Astrocyte (in vitro differentiated cells and primary cell): Measurements from ENCODE around the gene HTR2B. TPM values are rescaled to one million over a fixed set of nuclear protein-coding genes. Genes with fewer than 3 reads are reported as not detected.

Experiments
- DNase-seq: peaks from one replicate; pipeline ENCODE4 v3.0.0-alpha.2; 2010; ENCODE audit warnings: low read depth
- FAIRE-seq: peaks from 2 replicates; lab custom pipeline; 2011; peaks lifted over from hg19 to GRCh38; lab: Jason Lieb, UNC
- H2AFZ ChIP-seq: 2 replicates; pipeline ENCODE4 v1.6.0; 2012; ENCODE audit warnings: low read depth, low read length, inconsistent platforms
- H3K27ac ChIP-seq: 2 replicates; pipeline ENCODE4 v1.5.1; 2011; ENCODE audit warnings: low read depth, low read length, inconsistent platforms
- H3K27me3 ChIP-seq: 2 replicates; pipeline ENCODE4 v1.6.0; 2011; ENCODE audit warnings: low read length, inconsistent platforms; ENCODE audit not compliant: insufficient read depth
- H3K36me3 ChIP-seq: 2 replicates; pipeline ENCODE4 v1.5.1; 2011; ENCODE audit warnings: low read length, inconsistent platforms; ENCODE audit not compliant: insufficient read depth
- H3K4me1 ChIP-seq: 2 replicates; pipeline ENCODE4 v1.5.1; 2011; ENCODE audit warnings: low read length, inconsistent platforms; ENCODE audit not compliant: insufficient read depth
- H3K4me2 ChIP-seq: 2 replicates; pipeline ENCODE4 v1.6.0; 2012; ENCODE audit warnings: low read length, inconsistent platforms
- H3K4me3 ChIP-seq: 2 replicates; pipeline ENCODE4 v1.5.1; 2011; ENCODE audit warnings: low read depth, mild to moderate bottlenecking, low read length, inconsistent platforms; ENCODE audit not compliant: insufficient read depth
- H3K79me2 ChIP-seq: 2 replicates; pipeline ENCODE4 v1.6.0; 2012; ENCODE audit warnings: mild to moderate bottlenecking, low read length, inconsistent platforms; ENCODE audit not compliant: insufficient read depth
- H3K9ac ChIP-seq: 2 replicates; pipeline ENCODE4 v1.6.0; 2012; ENCODE audit warnings: mild to moderate bottlenecking, low read length, inconsistent platforms
- H3K9me3 ChIP-seq: 2 replicates; pipeline ENCODE4 v1.5.1; 2012; ENCODE audit warnings: low read depth, mild to moderate bottlenecking, low read length, inconsistent platforms; ENCODE audit not compliant: insufficient read depth
- H4K20me1 ChIP-seq: 2 replicates; pipeline ENCODE4 v1.6.0; 2012; ENCODE audit warnings: low read length, inconsistent platforms; ENCODE audit not compliant: insufficient read depth
- H3K27ac Mint-ChIP-seq: one replicate; pipeline ENCODE4 v1.8.0; 2021; ENCODE audit warnings: mild to moderate bottlenecking, mixed read lengths; ENCODE audit not compliant: unreplicated experiment
- H3K27me3 Mint-ChIP-seq: one replicate; pipeline ENCODE4 v1.8.0; 2021; ENCODE audit warnings: low read depth, mixed read lengths; ENCODE audit not compliant: unreplicated experiment
- H3K36me3 Mint-ChIP-seq: one replicate; pipeline ENCODE4 v1.8.0; 2021; ENCODE audit warnings: low read depth, mixed read lengths; ENCODE audit not compliant: unreplicated experiment
- H3K4me1 Mint-ChIP-seq: one replicate; pipeline ENCODE4 v1.8.0; 2021; ENCODE audit warnings: low read depth, mixed read lengths; ENCODE audit not compliant: unreplicated experiment
- H3K4me3 Mint-ChIP-seq: one replicate; pipeline ENCODE4 v1.8.0; 2021; ENCODE audit warnings: mild to moderate bottlenecking, moderate library complexity, mixed read lengths; ENCODE audit not compliant: unreplicated experiment
- H3K9me3 Mint-ChIP-seq: one replicate; pipeline ENCODE4 v1.8.0; 2021; ENCODE audit warnings: mild to moderate bottlenecking, mixed read lengths; ENCODE audit not compliant: unreplicated experiment
- EZH2 ChIP-seq: IDR thresholded peaks from 2 replicates; pipeline ENCODE4 v1.6.1; 2012; ENCODE audit warnings: mild to moderate bottlenecking, low read length, inconsistent platforms; ENCODE audit not compliant: insufficient read depth
- total RNA-seq: library from RNA; stranded (reverse); gene quantifications from 2 replicates; pipeline ENCODE4 v1.2.1, GENCODE V29; 2021
- TF ChIP-seq, protein P1 (sequence below): IDR thresholded peaks from 2 replicates; pipeline ENCODE4 v1.5.1; 2011; ENCODE audit warnings: low read depth, mild to moderate bottlenecking, inconsistent platforms, low read length, moderate library complexity; ENCODE audit not compliant: insufficient read depth

Gene HTR2B
- total RNA-seq, 1 donor from 2014 or later: 0.27 TPM

DNA sequence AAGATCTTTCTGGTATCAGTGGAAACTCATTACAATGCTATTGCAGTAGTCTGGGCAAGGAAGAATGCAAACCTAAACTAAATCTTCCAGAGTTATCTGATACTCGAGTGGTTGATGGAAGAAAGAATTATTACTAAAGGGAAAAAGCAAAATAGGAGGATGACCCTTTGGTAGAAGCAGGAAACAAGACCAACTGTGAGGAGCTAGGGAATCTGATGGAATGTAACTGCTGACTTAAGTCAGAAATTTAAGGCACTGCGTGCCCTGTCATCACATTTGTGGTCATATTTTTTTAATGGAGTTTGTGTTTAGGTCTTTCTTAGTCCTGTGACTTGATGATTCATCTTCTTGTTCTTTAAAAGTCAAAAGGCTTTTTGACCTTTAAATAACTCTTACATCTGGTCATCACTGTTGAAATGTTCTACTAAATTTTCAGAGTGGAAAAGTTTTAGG is 37.1 kb upstream of the HTR2B start:
- Mint-ChIP-seq H3K4me3 (no peak overlapping the region), H3K36me3 (peaks cover 12% of the 10 kb centered on the region), H3K27me3 (no peaks in the 10 kb centered on the region), H3K9me3 (no peaks in the 10 kb centered on the region), H3K27ac (peak overlapping the region; percentile 99), H3K4me1 (peaks cover 41% of the 10 kb centered on the region)
- Histone ChIP-seq H3K4me3 (no peak overlapping the region), H4K20me1 (no peaks in the 10 kb centered on the region), H3K27ac (peak overlapping the region; percentile 96), H3K27me3 (no peaks in the 10 kb centered on the region), H3K9me3 (no peaks in the 10 kb centered on the region), H3K4me2 (peak overlapping the region; percentile 63), H3K79me2 (no peaks in the 10 kb centered on the region), H3K36me3 (peaks cover 18% of the 10 kb centered on the region), H2AFZ (no peak overlapping the region), H3K4me1 (peaks cover 29% of the 10 kb centered on the region), H3K9ac (peak overlapping the region; percentile 78)
- peak; percentile 99 for DNase-seq
- TF ChIP-seq EZH2: no peak
- TF ChIP-seq, protein P1, sequence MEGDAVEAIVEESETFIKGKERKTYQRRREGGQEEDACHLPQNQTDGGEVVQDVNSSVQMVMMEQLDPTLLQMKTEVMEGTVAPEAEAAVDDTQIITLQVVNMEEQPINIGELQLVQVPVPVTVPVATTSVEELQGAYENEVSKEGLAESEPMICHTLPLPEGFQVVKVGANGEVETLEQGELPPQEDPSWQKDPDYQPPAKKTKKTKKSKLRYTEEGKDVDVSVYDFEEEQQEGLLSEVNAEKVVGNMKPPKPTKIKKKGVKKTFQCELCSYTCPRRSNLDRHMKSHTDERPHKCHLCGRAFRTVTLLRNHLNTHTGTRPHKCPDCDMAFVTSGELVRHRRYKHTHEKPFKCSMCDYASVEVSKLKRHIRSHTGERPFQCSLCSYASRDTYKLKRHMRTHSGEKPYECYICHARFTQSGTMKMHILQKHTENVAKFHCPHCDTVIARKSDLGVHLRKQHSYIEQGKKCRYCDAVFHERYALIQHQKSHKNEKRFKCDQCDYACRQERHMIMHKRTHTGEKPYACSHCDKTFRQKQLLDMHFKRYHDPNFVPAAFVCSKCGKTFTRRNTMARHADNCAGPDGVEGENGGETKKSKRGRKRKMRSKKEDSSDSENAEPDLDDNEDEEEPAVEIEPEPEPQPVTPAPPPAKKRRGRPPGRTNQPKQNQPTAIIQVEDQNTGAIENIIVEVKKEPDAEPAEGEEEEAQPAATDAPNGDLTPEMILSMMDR: no peak
- peak; percentile 92 for FAIRE-seq

DNA sequence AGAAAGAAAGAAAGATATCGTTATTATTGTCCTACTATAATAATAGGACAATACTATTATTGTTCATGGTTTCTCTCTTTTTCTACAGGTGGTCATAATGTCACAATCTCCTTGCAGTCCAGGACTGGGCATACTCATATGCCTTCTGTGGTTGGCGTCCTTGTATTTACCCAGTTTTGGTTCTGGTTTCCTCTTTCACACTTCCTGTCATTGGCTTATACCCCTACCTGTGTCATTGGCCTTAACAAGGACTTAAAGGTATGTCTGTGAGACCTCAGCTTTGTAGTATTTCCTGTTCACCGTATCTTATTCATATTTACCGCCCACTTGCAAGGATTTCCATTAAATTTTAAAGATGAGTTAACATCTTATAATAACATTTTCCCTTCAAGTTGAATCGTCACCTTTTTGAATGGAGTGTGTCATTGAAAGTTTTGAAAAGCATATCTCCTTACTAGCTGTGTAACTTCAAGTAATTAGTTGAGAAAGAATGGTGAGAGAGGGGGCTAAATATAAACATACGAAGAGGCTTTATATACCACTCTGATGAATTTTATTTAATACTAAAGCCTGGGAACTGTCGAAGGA is 36.5 kb upstream of the HTR2B start:
- H2AFZ ChIP-seq: no peak overlapping the region
- DNase-seq (no peak), FAIRE-seq (no peak)
- H3K4me3 Mint-ChIP-seq: no peak overlapping the region
- H3K27ac Mint-ChIP-seq: peak overlapping the region; percentile 99
- peak overlapping the region; percentile 18 for H3K4me3 ChIP-seq
- H3K36me3 Mint-ChIP-seq: peaks cover 7% of the 10 kb centered on the region
- H3K9ac ChIP-seq: peak overlapping the region; percentile 78
- peaks cover 41% of the 10 kb centered on the region for H3K4me1 Mint-ChIP-seq
- H3K9me3 ChIP-seq: no peaks in the 10 kb centered on the region
- H3K79me2 ChIP-seq: no peaks in the 10 kb centered on the region
- peaks cover 29% of the 10 kb centered on the region for H3K4me1 ChIP-seq
- no peaks in the 10 kb centered on the region for H4K20me1 ChIP-seq
- peak overlapping the region; percentile 63 for H3K4me2 ChIP-seq
- H3K9me3 Mint-ChIP-seq: no peaks in the 10 kb centered on the region
- peak overlapping the region; percentile 96 for H3K27ac ChIP-seq
- H3K27me3 Mint-ChIP-seq: no peaks in the 10 kb centered on the region
- no peaks in the 10 kb centered on the region for H3K27me3 ChIP-seq
- TF ChIP-seq, protein P1: no peak
- TF ChIP-seq EZH2: no peak
- peaks cover 13% of the 10 kb centered on the region for H3K36me3 ChIP-seq

DNA sequence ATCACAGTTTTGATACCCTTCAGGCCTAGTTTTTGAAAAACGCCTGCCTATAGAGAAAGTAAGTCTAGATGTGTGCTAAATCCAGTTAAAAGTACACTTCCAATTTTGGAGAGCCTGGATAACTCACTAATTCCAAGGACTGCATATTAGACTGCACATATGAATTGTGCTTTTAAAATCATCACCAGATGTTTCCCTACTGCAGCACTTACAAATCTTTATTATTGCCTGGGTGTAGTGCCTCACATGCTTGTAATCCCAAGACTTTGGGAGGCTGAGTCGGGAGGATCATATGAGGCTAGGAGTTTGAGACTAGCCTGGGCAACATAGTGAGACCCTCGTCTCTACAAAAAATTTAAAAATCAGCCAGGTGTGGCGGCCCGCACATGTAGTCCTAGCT is 35.9 kb upstream of the HTR2B start:
- TF ChIP-seq, protein P1: no peak
- TF ChIP-seq EZH2: no peak
- peaks cover 9% of the 10 kb centered on the region for H3K36me3 ChIP-seq

More for the DNA sequence above, 35.9 kb upstream of the HTR2B start:
- DNase-seq (no peak), FAIRE-seq (no peak)
- H3K36me3 Mint-ChIP-seq: peaks cover 6% of the 10 kb centered on the region
- H3K4me3 Mint-ChIP-seq: no peak overlapping the region
- H3K9me3 Mint-ChIP-seq: no peaks in the 10 kb centered on the region
- Histone ChIP-seq H3K27ac (peak overlapping the region; percentile 96), H4K20me1 (no peaks in the 10 kb centered on the region), H3K4me1 (peaks cover 29% of the 10 kb centered on the region), H3K27me3 (no peaks in the 10 kb centered on the region), H3K79me2 (no peaks in the 10 kb centered on the region), H2AFZ (no peak overlapping the region), H3K4me2 (peak overlapping the region; percentile 63), H3K4me3 (no peak overlapping the region), H3K9ac (peak overlapping the region; percentile 78), H3K9me3 (no peaks in the 10 kb centered on the region)
- H3K27me3 Mint-ChIP-seq: no peaks in the 10 kb centered on the region
- peaks cover 41% of the 10 kb centered on the region for H3K4me1 Mint-ChIP-seq
- peak overlapping the region; percentile 99 for H3K27ac Mint-ChIP-seq
